ENCODE results near the gene THBS1.

GRCh38 chr15:39587096-39587721, 6.3 kb downstream of the THBS1 start:
- TF ChIP-seq CTCF (IDR thresholded peaks at IDR 0.05) (no peak), EZH2 (IDR thresholded peaks at IDR 0.05; ENCODE audit: borderline replicate concordance, insufficient read depth, low read depth, low read length, poor library complexity, severe bottlenecking) (no peak)
